Measurements from ENCODE around the gene TANGO2.

The TANGO2 gene

GRCh38 chr22:19990188-19990587 is 30.7 kb upstream of the TANGO2 start:
- in situ Hi-C loops (cut with HindIII; ENCODE audit: low pct_ligation_motif_present, low sequenced_read_pairs) = no loop called here
- no peak for DNase-seq
- TF ChIP-seq CTCF (IDR thresholded peaks at IDR 0.05; ENCODE audit: low read depth, low read length, missing control alignments) = no peak
- Histone ChIP-seq H3K27me3 (replicated peaks) (no peaks in the 10 kb centered on the region), H3K4me3 (ENCODE audit: low read depth, low read length) (no peak overlapping the region), H3K36me3 (replicated peaks) (no peaks in the 10 kb centered on the region), H3K27ac (no peak overlapping the region)

- H3K4me3 ChIP-seq (ENCODE audit: low read depth, low read length) = no peak overlapping the region
- H3K27me3 ChIP-seq (replicated peaks) = no peaks in the 10 kb centered on the region
- H3K36me3 ChIP-seq (replicated peaks) = no peaks in the 10 kb centered on the region
- TF ChIP-seq CTCF (IDR thresholded peaks at IDR 0.05; ENCODE audit: low read depth, low read length, missing control alignments) = no peak
- in situ Hi-C loops (cut with HindIII; ENCODE audit: low pct_ligation_motif_present, low sequenced_read_pairs) = no loop called here
- DNase-seq = no peak
- no peak overlapping the region for H3K27ac ChIP-seq
These were observed 30.1 kb upstream of the TANGO2 start for GRCh38 chr22:19990609-19991394.

DNA sequence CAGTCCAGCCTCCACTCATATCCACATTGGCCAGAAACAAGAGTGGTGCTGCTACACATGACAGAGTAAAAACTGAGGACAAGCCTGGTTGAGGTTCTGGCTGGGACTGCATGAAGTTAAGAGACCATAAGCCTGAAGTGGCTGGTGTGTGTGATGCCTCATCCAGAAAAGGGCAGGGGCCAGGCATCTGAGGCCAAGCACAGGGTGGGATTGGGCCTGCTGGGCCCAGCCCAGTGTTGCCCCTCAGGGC is 29.6 kb upstream of the TANGO2 start:
- no peak for TF ChIP-seq CTCF (IDR thresholded peaks at IDR 0.05; ENCODE audit: low read depth, low read length, missing control alignments)
- Histone ChIP-seq H3K4me3 (ENCODE audit: low read depth, low read length) (no peak overlapping the region), H3K27me3 (replicated peaks) (no peaks in the 10 kb centered on the region), H3K36me3 (replicated peaks) (no peaks in the 10 kb centered on the region), H3K27ac (no peak overlapping the region)
- no peak for DNase-seq
- in situ Hi-C loops (cut with HindIII; ENCODE audit: low pct_ligation_motif_present, low sequenced_read_pairs) = no loop called here

GRCh38 chr22:19991645-19992451 is 29.1 kb upstream of the TANGO2 start:
- DNase-seq = no peak
- Histone ChIP-seq H3K4me3 (ENCODE audit: low read depth, low read length) (no peak overlapping the region), H3K27me3 (replicated peaks) (peaks cover under 1% of the 10 kb centered on the region), H3K27ac (no peak overlapping the region), H3K36me3 (replicated peaks) (no peaks in the 10 kb centered on the region)
- TF ChIP-seq CTCF (IDR thresholded peaks at IDR 0.05; ENCODE audit: low read depth, low read length, missing control alignments) = no peak
- in situ Hi-C loops (cut with HindIII; ENCODE audit: low pct_ligation_motif_present, low sequenced_read_pairs) = no loop called here

GRCh38 chr22:19992481-19992911 is 28.4 kb upstream of the TANGO2 start:
- in situ Hi-C loops (cut with HindIII; ENCODE audit: low pct_ligation_motif_present, low sequenced_read_pairs) = no loop called here
- no peak overlapping the region for H3K4me3 ChIP-seq (ENCODE audit: low read depth, low read length)
- peaks cover 5% of the 10 kb centered on the region for H3K27me3 ChIP-seq (replicated peaks)
- no peak for TF ChIP-seq CTCF (IDR thresholded peaks at IDR 0.05; ENCODE audit: low read depth, low read length, missing control alignments)
- DNase-seq = no peak
- no peaks in the 10 kb centered on the region for H3K36me3 ChIP-seq (replicated peaks)
- H3K27ac ChIP-seq = no peak overlapping the region

All from brain microvascular endothelial cell (primary cell).